Measurements from ENCODE around the gene FAM83G.

FAM83G gene

DNA sequence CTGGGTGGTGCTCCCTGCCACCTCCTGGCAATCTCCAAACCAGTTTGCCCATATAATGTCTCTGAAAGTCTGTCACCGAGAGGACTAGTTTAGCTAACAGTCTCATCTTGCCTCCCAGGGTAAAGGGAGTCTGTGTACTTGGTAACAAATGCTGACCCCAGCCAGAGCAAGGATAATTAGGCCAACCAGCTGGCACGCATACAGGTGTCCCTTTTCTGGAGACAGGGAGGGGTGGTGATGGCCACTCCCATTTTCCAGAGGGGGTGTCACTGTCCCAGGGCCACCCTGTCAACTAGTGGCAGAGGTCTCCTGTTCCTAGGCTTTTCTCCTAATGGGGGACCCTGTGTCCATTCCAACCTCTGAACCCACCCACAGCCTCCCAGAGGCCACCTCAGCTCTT is 8.1 kb downstream of the FAM83G start:
- H3K4me3 ChIP-seq (ENCODE audit: low read depth, low read length): no peak overlapping the region
- TF ChIP-seq, protein P1, sequence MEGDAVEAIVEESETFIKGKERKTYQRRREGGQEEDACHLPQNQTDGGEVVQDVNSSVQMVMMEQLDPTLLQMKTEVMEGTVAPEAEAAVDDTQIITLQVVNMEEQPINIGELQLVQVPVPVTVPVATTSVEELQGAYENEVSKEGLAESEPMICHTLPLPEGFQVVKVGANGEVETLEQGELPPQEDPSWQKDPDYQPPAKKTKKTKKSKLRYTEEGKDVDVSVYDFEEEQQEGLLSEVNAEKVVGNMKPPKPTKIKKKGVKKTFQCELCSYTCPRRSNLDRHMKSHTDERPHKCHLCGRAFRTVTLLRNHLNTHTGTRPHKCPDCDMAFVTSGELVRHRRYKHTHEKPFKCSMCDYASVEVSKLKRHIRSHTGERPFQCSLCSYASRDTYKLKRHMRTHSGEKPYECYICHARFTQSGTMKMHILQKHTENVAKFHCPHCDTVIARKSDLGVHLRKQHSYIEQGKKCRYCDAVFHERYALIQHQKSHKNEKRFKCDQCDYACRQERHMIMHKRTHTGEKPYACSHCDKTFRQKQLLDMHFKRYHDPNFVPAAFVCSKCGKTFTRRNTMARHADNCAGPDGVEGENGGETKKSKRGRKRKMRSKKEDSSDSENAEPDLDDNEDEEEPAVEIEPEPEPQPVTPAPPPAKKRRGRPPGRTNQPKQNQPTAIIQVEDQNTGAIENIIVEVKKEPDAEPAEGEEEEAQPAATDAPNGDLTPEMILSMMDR (IDR thresholded peaks at IDR 0.05; ENCODE audit: borderline replicate concordance, insufficient read depth, low read depth, low read length): no peak

- TF ChIP-seq, protein P1 (IDR thresholded peaks at IDR 0.05; ENCODE audit: borderline replicate concordance, insufficient read depth, low read depth, low read length): no peak
- H3K4me3 ChIP-seq (ENCODE audit: low read depth, low read length): no peak overlapping the region
Measured at GRCh38 chr17:18995220-18995619, 9.3 kb downstream of the FAM83G start.

- no peak overlapping the region for H3K4me3 ChIP-seq (ENCODE audit: low read depth, low read length)
- TF ChIP-seq, protein P1 (IDR thresholded peaks at IDR 0.05; ENCODE audit: borderline replicate concordance, insufficient read depth, low read depth, low read length): no peak
Measured at GRCh38 chr17:18994631-18995030, 9.9 kb downstream of the FAM83G start.

- H3K4me3 ChIP-seq (ENCODE audit: low read depth, low read length): no peak overlapping the region
- TF ChIP-seq, protein P1 (IDR thresholded peaks at IDR 0.05; ENCODE audit: borderline replicate concordance, insufficient read depth, low read depth, low read length): no peak
Measured at GRCh38 chr17:18993905-18994526, 10.5 kb downstream of the FAM83G start.

GRCh38 chr17:18992454-18993130 is 12.0 kb downstream of the FAM83G start:
- H3K4me3 ChIP-seq (ENCODE audit: low read depth, low read length): no peak overlapping the region
- TF ChIP-seq, protein P1 (IDR thresholded peaks at IDR 0.05; ENCODE audit: borderline replicate concordance, insufficient read depth, low read depth, low read length): no peak

DNA sequence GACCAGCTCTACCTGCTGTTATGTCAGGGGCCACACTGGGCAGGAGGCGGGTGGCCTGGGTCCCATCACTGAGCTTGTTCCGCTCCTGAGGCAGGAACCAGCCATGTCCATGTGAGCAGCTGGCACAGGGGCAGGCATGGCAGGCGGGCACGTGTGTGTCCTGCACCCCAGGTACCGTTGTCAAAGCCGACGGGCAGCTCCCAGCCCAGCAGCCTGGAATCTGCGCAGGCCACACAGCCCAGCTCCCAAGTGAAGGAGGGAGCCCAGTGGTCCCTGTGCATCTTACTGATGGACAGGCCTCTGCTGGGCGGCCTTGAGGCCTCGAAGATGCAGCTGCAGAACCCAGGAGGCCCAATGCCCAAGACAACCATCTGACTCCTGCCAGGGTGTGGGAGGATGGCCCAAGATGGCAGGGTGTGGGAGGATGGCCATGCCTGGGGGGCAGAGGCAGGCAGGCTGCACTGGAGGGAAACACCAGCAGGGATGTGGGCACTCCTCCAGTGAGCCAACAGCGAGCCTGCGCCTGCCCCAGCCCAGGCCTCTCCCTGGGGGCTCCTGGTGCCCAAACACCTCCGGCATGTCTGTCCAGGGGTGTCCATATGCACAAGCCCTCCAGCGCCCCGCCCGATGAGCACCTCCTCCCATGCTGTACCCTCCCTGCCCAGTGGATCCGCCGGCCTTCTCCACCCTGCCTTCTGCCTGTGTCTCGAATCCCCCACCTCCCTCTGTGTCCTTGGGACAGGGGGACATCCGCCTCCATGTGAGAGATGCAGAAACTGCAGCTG is 12.8 kb downstream of the FAM83G start:
- TF ChIP-seq, protein P1 (IDR thresholded peaks at IDR 0.05; ENCODE audit: borderline replicate concordance, insufficient read depth, low read depth, low read length): no peak
- H3K4me3 ChIP-seq (ENCODE audit: low read depth, low read length): no peak overlapping the region
